Measurements from ENCODE around the gene P2RX7.

Gene P2RX7

GRCh38 chr12:121236776-121237175 lies 104.1 kb downstream of the P2RX7 start:
- no peak for DNase-seq

- DNase-seq, result no peak
These were observed 104.7 kb downstream of the P2RX7 start for GRCh38 chr12:121237415-121237814.

Measured in NCI-H1105 (cell line).